ENCODE results near the gene IL19. TPM values are rescaled to one million over a fixed set of nuclear protein-coding genes. Genes with fewer than 3 reads are reported as not detected.

The IL19 gene
- total and polyA plus RNA-seq, 4 donors: not detected

DNA sequence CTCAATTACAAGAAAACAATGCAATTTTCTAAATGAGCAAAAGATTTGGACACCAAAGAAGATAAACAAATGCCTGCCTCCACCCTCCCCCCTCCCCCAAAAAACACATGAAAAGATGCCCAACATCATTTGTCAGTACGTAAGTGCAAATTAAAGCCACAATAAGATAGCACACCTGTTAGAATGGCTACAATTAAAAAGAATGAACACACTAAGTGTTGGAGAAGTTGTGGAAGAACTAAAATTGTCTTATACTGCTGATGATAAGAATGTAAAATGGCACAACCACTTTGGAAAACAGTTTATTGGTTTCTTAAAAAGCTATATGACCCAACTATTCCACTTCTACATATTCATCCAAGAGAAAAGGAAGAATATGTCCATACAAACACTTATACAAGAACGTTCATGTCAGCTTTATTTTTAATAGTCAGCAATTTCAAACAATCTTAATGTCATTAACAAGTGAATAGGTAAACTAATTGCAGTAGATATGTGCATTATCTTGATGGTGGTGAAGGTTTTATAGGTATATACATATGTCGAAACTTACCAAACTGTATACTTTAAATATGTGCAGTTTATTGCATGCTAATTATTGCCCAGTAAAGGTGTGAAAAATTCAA is 105.3 kb downstream of the IL19 start:
- Histone ChIP-seq H3K36me3 (ENCODE audit: control insufficient read depth in 4 of 4, insufficient read depth in 3 of 4, low read depth in 1 of 4, low read length in 3 of 4) (no peaks in the 10 kb centered on the region), H3K27me3 (ENCODE audit: control insufficient read depth in 4 of 4, insufficient read depth in 4 of 4, low read length in 3 of 4) (no peaks in the 10 kb centered on the region), H3K27ac (ENCODE audit: low read depth in 1 of 2, low read length in 2 of 2) (no peak overlapping the region), H3K9me3 (ENCODE audit: control insufficient read depth in 4 of 4, low read length in 3 of 4) (peaks cover 6 to 8% (median 7%) of the 10 kb centered on the region in 4 donors), H3K4me3 (ENCODE audit: low read depth in 1 of 3, low read length in 3 of 3) (no peak overlapping the region), H3K9ac (ENCODE audit: low read depth in 1 of 2, low read length in 2 of 2) (no peak overlapping the region), H3K4me1 (ENCODE audit: control insufficient read depth in 4 of 4, insufficient read depth in 4 of 4, low read length in 3 of 4) (no peaks in the 10 kb centered on the region)
- TF ChIP-seq NR2F2 (IDR thresholded peaks at IDR 0.05) (no peak), GABPA (IDR thresholded peaks at IDR 0.05 in 1 of 2, conservative IDR thresholded peaks at IDR 0.05 in 1 of 2) (no peak), HNF4G (IDR thresholded peaks at IDR 0.05) (no peak), RXRA (IDR thresholded peaks at IDR 0.05) (no peak), HNF4A (conservative IDR thresholded peaks at IDR 0.05) (no peak), FOXA2 (IDR thresholded peaks at IDR 0.05) (no peak), RAD21 (IDR thresholded peaks at IDR 0.05) (no peak), EGR1 (IDR thresholded peaks at IDR 0.05; ENCODE audit: low read depth in 2 of 2) (no peak), JUND (IDR thresholded peaks at IDR 0.05) (no peak), TAF1 (conservative IDR thresholded peaks at IDR 0.05) (no peak), SP1 (IDR thresholded peaks at IDR 0.05) (no peak)
- TF ChIP-seq, protein P1, sequence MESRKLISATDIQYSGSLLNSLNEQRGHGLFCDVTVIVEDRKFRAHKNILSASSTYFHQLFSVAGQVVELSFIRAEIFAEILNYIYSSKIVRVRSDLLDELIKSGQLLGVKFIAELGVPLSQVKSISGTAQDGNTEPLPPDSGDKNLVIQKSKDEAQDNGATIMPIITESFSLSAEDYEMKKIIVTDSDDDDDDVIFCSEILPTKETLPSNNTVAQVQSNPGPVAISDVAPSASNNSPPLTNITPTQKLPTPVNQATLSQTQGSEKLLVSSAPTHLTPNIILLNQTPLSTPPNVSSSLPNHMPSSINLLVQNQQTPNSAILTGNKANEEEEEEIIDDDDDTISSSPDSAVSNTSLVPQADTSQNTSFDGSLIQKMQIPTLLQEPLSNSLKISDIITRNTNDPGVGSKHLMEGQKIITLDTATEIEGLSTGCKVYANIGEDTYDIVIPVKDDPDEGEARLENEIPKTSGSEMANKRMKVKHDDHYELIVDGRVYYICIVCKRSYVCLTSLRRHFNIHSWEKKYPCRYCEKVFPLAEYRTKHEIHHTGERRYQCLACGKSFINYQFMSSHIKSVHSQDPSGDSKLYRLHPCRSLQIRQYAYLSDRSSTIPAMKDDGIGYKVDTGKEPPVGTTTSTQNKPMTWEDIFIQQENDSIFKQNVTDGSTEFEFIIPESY (IDR thresholded peaks at IDR 0.05): no peak
- TF ChIP-seq, protein P2, sequence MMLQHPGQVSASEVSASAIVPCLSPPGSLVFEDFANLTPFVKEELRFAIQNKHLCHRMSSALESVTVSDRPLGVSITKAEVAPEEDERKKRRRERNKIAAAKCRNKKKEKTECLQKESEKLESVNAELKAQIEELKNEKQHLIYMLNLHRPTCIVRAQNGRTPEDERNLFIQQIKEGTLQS (IDR thresholded peaks at IDR 0.05): no peak
- TF ChIP-seq, protein P3, sequence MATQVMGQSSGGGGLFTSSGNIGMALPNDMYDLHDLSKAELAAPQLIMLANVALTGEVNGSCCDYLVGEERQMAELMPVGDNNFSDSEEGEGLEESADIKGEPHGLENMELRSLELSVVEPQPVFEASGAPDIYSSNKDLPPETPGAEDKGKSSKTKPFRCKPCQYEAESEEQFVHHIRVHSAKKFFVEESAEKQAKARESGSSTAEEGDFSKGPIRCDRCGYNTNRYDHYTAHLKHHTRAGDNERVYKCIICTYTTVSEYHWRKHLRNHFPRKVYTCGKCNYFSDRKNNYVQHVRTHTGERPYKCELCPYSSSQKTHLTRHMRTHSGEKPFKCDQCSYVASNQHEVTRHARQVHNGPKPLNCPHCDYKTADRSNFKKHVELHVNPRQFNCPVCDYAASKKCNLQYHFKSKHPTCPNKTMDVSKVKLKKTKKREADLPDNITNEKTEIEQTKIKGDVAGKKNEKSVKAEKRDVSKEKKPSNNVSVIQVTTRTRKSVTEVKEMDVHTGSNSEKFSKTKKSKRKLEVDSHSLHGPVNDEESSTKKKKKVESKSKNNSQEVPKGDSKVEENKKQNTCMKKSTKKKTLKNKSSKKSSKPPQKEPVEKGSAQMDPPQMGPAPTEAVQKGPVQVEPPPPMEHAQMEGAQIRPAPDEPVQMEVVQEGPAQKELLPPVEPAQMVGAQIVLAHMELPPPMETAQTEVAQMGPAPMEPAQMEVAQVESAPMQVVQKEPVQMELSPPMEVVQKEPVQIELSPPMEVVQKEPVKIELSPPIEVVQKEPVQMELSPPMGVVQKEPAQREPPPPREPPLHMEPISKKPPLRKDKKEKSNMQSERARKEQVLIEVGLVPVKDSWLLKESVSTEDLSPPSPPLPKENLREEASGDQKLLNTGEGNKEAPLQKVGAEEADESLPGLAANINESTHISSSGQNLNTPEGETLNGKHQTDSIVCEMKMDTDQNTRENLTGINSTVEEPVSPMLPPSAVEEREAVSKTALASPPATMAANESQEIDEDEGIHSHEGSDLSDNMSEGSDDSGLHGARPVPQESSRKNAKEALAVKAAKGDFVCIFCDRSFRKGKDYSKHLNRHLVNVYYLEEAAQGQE (IDR thresholded peaks at IDR 0.05): no peak
- DNase-seq (ENCODE audit: low spot score): no peak
- WGBS: 75% methylated on average over 3 of the region's 3 CpGs

- Histone ChIP-seq H3K4me3 (ENCODE audit: low read depth in 1 of 3, low read length in 3 of 3) (peak overlapping the region in 2 of 3 donors; percentile 4 to 20), H3K36me3 (ENCODE audit: control insufficient read depth in 4 of 4, insufficient read depth in 3 of 4, low read depth in 1 of 4, low read length in 3 of 4) (no peaks in the 10 kb centered on the region), H3K27me3 (ENCODE audit: control insufficient read depth in 4 of 4, insufficient read depth in 4 of 4, low read length in 3 of 4) (no peaks in the 10 kb centered on the region), H3K27ac (ENCODE audit: low read depth in 1 of 2, low read length in 2 of 2) (no peak overlapping the region), H3K4me1 (ENCODE audit: control insufficient read depth in 4 of 4, insufficient read depth in 4 of 4, low read length in 3 of 4) (no peaks in the 10 kb centered on the region), H3K9ac (ENCODE audit: low read depth in 1 of 2, low read length in 2 of 2) (no peak overlapping the region), H3K9me3 (ENCODE audit: control insufficient read depth in 4 of 4, low read length in 3 of 4) (peaks cover 6 to 8% (median 7%) of the 10 kb centered on the region in 4 donors)
- DNase-seq (ENCODE audit: low spot score): no peak
- no peak for TF ChIP-seq RAD21 (IDR thresholded peaks at IDR 0.05)
Measured at GRCh38 chr1:206878456-206878855, 107.9 kb downstream of the IL19 start.

Data from liver (tissue), 9 donors.